HG03521 (cell line): ENCODE data around the gene IL12RB1.
A peak's percentile ranks its signal among the peaks of the same experiment; 100 is the strongest.
"Not testable (repeated sequence)": the region's sequence is repeated elsewhere in the genome, so short reads cannot be mapped to it uniquely, and the experiment has no call there.

Experiments
- ATAC-seq: cut with Tn5 transposase; IDR thresholded peaks from one replicate; pipeline ENCODE4 v1.9.1; 2021; ENCODE audit warnings: mild to moderate bottlenecking, moderate library complexity; ENCODE audit not compliant: unreplicated experiment

IL12RB1 gene

GRCh38 chr19:18112989-18113478 lies 26.3 kb upstream of the IL12RB1 start:
- ATAC-seq = no peak

DNA sequence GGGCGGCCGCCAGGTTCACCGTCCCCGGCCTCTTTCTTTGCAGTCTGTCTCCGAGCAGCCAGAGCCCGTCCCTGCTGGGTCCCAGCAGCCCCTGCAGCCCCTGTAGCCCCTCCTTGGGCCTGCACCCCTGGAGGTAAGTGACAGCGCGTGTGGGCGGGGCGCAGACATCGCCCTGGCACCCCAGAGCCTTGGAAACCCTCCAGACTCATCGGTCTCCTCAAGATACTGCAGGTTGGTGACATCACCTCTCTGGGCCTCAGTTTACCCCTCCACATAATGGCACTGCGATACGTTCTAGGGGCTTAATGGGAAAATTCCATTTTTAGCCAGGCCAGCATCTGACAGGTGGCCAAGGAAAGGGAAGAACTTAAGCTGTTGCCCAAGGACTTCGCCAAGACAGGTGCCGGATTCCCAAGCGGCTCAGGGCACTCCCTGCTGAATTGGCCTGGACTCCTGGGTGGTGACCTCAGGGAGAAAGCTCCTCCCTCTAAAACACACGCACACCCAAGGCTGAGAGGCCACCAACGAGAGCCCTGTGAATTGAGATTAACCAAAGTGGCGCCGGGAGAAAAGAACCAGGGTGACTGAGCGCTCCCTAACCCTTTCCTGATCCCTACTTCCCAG lies 24.0 kb upstream of the IL12RB1 start:
- no peak for ATAC-seq

GRCh38 chr19:18109733-18110608 lies 23.2 kb upstream of the IL12RB1 start:
- ATAC-seq = no peak

DNA sequence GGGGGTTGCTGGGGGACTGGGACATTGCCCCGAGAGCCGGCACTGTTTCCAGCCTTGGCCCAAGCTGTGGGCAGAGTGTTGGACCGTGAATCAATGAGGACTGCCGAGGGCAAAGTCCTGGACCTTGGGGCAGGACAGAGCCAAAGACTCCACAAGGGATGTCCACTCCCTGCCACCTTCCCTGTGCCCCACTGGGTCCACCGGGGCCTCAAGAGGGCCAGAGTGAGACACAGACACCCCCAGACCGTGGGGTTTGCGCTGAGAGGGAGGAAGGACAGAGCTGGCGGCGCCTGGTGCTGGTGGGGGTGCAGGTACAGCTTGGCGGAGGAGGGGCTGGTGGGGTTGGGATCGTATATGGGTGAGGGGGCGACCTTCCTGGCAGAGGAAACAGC lies 22.6 kb upstream of the IL12RB1 start:
- ATAC-seq = no peak

DNA sequence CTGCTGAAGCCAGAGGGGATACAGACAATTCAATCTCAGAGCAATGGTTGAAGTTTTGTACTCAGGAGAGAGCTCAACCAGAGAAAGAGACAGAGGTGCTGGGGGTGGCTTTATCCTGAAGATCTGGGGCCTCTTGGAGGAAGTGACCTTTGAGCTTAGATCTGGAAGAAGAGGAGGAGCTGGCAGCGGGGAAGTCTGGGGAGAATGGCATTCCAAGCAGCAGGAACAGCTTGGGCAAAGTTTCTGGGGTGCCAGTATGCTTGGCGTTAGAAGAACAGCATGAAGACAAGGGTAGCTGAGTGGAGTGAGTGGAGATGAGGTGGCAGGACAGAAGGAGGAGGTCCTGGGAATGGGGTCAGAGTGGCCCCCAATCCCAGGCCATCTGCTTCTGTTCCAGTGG lies 22.2 kb upstream of the IL12RB1 start:
- ATAC-seq = no peak

DNA sequence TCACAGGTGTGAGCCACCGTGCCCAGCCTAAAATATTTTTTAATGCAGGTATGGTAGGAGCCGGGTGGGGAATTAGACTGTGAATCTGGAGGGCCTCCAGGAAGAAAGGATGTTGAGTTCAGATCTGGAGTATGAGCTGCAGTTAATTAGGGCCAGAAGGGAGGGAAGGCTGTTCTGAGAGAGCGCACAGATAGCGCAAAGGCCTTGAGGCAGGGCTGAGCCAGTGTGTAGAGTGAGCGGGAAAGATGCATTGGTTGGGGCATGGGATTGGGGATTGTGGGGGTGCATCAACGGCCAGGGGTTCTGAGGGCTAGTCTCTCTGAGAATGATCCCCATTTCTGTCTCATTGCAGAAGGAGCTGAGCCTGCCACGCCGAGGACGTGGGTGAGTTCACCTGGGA lies 20.5 kb upstream of the IL12RB1 start:
- ATAC-seq = no peak

- not testable (repeated sequence) for ATAC-seq
Measured at GRCh38 chr19:18105259-18105658, 18.5 kb upstream of the IL12RB1 start.

GRCh38 chr19:18104793-18105131 lies 18.0 kb upstream of the IL12RB1 start:
- ATAC-seq = no peak

DNA sequence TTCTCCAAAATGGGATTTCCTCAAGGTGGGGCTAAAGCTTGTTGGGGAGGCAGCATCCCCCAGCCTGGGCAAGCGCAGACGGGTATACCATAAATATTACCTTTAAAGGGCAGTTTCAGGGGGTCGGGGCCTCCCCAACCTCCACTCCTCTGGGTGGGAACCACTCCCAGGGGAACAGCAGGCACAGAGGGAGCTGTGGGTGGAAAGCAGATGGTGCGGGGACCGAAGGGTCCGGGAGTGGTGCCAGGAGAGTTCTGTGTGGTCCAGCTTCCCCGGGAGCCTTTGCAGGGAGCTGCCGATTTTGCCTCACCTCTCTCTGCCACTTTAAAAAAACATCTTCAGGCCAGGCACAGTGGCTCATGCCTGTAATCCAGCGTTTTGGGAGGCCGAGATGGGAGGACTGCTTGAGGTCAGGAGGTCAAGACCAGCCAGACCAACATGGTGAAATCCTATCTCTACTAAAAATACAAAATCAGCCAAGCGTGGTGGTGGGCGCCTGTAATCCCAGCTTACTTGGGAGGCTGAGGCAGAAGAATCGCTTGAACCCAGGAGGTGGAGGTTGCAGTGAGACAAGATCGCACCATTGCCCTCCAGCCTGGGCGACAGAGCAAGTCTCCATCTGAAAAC lies 16.3 kb upstream of the IL12RB1 start:
- no peak for ATAC-seq

DNA sequence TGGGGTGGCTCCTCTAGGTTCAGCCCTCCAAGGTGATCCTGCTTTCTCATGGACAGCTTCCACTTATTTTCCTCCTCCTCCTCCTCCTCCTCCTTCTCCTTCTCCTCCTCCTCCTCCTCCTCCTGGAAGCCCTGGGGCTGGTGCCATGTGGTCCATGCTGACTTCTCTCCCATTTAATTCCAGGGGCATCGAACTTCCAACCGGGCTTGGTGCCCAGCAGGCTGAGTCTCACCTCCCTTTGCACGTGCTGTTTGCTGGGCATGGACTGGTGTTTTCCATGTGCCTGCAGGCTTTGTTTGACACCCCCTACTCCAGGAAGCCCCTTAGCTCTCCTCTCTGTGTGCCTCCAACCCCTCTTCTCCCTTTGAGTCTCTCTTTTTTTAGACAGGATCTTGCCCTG lies 14.5 kb upstream of the IL12RB1 start:
- no peak for ATAC-seq

- no peak for ATAC-seq
Measured at GRCh38 chr19:18100710-18101109, 14.0 kb upstream of the IL12RB1 start.

GRCh38 chr19:18099623-18099995 lies 12.9 kb upstream of the IL12RB1 start:
- no peak for ATAC-seq

DNA sequence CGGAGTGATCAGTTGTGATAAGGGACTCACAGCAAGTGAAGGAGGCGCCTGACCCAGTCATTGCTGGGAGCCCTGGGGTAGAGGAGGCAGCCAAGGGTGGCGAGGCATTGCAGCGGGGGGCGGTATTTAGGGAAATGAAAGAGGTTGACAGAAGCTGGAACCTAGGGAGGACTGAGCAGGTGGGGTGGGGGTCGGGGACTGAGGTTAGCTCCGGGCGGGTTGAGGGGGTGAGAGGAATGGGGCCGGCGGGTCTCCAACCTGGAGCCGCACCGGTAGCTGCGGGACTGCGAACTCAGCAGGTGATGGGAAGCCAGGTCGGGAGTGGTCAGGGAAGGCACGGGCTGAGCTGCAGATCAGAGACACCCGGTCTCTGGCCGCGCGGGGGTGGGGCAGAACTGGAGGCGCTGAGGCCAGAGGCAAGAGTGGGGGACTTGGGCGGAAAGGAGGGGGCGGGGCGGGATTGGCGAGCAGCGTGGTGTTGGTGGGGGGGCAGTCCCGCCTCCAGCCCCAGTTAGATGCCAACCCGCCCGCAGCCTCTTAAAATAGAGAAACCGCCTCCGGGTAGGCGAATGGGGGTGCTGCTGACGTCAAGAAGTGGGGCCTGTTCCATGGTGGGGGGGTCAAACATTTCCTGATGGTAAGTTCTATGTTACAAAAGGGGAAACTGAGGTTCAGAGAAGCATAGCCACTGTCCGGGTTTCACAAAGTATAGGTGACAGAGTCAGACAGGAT lies 12.3 kb upstream of the IL12RB1 start:
- peak; percentile 32 for ATAC-seq

- ATAC-seq = no peak
Measured at GRCh38 chr19:18097993-18098890, 11.5 kb upstream of the IL12RB1 start.

DNA sequence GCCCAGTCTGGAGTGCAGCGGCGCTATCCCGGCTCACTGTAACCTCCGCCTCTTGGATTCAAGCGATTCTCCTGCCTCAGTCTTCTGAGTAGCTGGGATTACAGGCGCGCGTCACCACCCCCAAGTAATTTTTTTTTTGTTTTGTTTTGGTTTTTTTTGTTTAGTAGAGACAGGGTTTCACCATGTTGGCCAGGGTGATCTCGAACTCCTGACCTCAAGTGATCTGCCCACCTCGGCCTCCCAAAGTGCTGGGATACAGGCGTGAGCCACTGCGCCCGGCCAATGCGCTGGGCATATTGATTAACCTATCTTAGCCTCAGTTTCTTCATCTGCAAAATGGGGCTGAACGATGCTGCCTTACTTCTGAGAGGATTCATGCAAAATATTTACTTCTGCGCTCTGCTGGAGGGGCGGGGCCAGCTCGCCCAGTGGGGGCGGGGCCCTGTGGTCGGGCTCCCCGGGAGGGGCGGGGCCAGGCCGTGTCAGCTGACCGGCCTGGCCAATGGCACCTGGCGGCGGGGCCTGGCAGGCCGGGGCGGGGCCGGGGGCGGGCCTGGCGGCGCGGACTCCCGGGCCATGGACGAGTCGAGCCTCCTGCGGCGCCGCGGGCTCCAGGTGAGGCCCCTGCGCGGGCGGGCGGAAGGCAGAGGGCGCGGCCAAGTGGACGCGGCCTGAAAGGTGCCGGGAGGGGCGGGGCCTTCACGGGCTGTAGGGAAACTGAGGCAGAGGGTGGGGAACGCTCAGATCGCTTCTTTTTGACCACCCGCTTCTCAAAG lies 10.7 kb upstream of the IL12RB1 start, which contains the start of gene MAST3:
MAST3 (plus strand) TSS at position 562 of the 776 bp plus-strand sequence; CDS start at position 577, 15 bp downstream.
- ATAC-seq = peak; percentile 73

GRCh38 chr19:18096258-18096657 lies 9.5 kb upstream of the IL12RB1 start:
- ATAC-seq = no peak

DNA sequence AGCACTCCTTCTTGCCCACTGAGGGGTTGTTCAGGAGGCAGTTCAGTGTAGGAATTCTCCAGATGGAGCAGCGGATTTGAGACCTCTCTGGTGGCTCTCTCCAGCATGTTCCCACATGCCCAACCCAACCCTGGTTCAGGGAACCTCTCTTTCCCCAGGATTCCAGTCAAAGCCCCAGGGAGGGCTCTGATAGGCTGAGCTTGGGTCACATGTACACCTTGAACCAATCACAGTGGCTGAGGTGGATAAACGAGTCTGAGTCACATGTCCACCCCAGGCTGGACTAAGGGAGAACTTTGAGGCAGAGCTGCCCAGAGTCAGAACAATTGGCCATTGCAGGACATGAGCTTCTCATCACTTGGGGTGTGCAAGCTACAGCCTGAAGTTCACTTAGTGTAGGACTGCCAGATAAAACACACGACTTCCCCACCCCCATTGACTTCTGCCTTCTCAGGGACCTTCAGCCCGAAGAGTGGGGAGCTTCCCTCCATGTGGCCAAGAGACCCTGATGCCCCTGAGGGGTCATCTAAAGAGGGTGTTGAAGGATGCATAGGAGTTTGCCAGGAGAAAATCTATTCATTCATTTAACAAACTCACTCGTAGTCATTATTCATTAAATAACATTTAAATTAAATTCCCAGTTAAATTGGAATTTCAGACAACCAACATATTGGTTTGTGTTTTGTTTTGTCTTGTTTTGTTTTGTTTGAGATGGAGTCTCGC lies 6.9 kb upstream of the IL12RB1 start:
- no peak for ATAC-seq

DNA sequence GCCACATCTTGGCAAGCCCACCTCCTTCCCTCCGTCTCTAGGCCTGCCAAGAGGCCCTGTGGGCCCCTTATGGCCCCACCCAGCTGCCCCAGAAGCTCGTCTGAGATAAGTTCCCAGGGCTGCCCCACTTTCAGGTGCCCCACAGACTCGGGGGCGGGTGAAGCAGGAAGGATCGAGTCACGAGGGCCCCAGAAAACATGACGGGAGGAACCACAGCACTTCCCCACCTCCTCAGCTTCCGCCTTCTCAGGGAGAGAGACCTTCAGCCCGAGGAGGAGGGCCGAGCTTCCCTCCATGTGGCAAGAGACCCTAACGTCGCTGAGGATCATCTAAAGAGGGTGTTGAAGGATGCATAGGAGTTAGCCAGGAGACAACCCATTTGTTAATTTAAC lies 4.5 kb upstream of the IL12RB1 start:
- ATAC-seq = no peak
